GM21367 (cell line): ENCODE data around the gene SF1.

Experiments
- ATAC-seq: cut with Tn5 transposase; IDR thresholded peaks from one replicate; pipeline ENCODE4 v1.9.1; 2021; ENCODE audit not compliant: unreplicated experiment

The SF1 gene

GRCh38 chr11:64750361-64751054, 27.8 kb downstream of the SF1 start:
- ATAC-seq: no peak

GRCh38 chr11:64747961-64748665, 30.2 kb downstream of the SF1 start:
- no peak for ATAC-seq

GRCh38 chr11:64746486-64746885, 31.9 kb downstream of the SF1 start:
- ATAC-seq: no peak

GRCh38 chr11:64745521-64746328, 32.6 kb downstream of the SF1 start:
- ATAC-seq: no peak

GRCh38 chr11:64745189-64745520, 33.2 kb downstream of the SF1 start:
- no peak for ATAC-seq

- ATAC-seq: no peak
Measured at GRCh38 chr11:64744544-64745188, 33.7 kb downstream of the SF1 start.

GRCh38 chr11:64743591-64744543, 34.5 kb downstream of the SF1 start, which contains the start of gene RASGRP2:
RASGRP2 (minus strand) TSS chr11:64744142; CDS start chr11:64742866, 1,276 bp downstream.
- ATAC-seq: no peak

- no peak for ATAC-seq
Measured at GRCh38 chr11:64742889-64743590, 35.3 kb downstream of the SF1 start.

GRCh38 chr11:64742087-64742888, 36.1 kb downstream of the SF1 start:
- no peak for ATAC-seq

GRCh38 chr11:64741375-64742086, 36.8 kb downstream of the SF1 start:
- no peak for ATAC-seq

- ATAC-seq: no peak
Measured at GRCh38 chr11:64739871-64740270, 38.5 kb downstream of the SF1 start.

- no peak for ATAC-seq
Measured at GRCh38 chr11:64736654-64737053, 41.7 kb downstream of the SF1 start.

GRCh38 chr11:64735725-64736259, 42.5 kb downstream of the SF1 start:
- no peak for ATAC-seq

- no peak for ATAC-seq
Measured at GRCh38 chr11:64734811-64735724, 43.3 kb downstream of the SF1 start.

- ATAC-seq: no peak
Measured at GRCh38 chr11:64731601-64732000, 46.7 kb downstream of the SF1 start.

GRCh38 chr11:64729851-64730382, 48.4 kb downstream of the SF1 start:
- no peak for ATAC-seq
